A549 (cell line): ENCODE results near the gene ROBO3.

Experiments used
- CHD2 ChIP-seq: fragments of 150-350 bp; IDR thresholded peaks from 2 replicates; pipeline ENCODE4 v1.6.1; 2014; ENCODE audit warnings: low read length; ENCODE audit not compliant: partially characterized antibody
- CHD4 ChIP-seq: fragments of 200-600 bp; sonication (generic); IDR thresholded peaks from 2 replicates; pipeline ENCODE4 v1.6.1; 2016; ENCODE audit warnings: antibody characterized with exemption, mild to moderate bottlenecking, borderline replicate concordance
- JUN ChIP-seq, 2 experiments: fragments of >200 bp; sonication (Bioruptor Twin); formaldehyde crosslinking; IDR thresholded peaks; 2 replicates in 1 of 2; 3 replicates in 1 of 2; pipeline ENCODE4 v1.6.1; 2016 to 2017
- KDM1A ChIP-seq: fragments of 200-600 bp; sonication (generic); IDR thresholded peaks from 2 replicates; pipeline ENCODE4 v1.6.1; 2016; ENCODE audit warnings: low read depth, mild to moderate bottlenecking
- MAFK ChIP-seq: fragments of 450-650 bp; IDR thresholded peaks from 2 replicates; pipeline ENCODE4 v1.6.1; 2014; ENCODE audit not compliant: partially characterized antibody
- MYC ChIP-seq: IDR thresholded peaks from 2 replicates; pipeline ENCODE4 v1.6.1; 2012; ENCODE audit warnings: mild to moderate bottlenecking, inconsistent platforms, low read length, improper control_type of control experiment, borderline replicate concordance
- POLR2A ChIP-seq: IDR thresholded peaks from 2 replicates; pipeline ENCODE4 v1.6.1; 2012; ENCODE audit warnings: mild to moderate bottlenecking, low read length
- RAD21 ChIP-seq, 2 experiments: fragments of >200 bp in 1 of 2; sonication (Bioruptor Twin) in 1 of 2; formaldehyde crosslinking in 1 of 2; IDR thresholded peaks in 1 of 2; conservative IDR thresholded peaks in 1 of 2; 2 replicates in 1 of 2; 3 replicates in 1 of 2; pipeline ENCODE4 v1.6.1; 2012 to 2018; ENCODE audit warnings: inconsistent platforms in 1 of 2
- RFX5 ChIP-seq: fragments of 450-650 bp; IDR thresholded peaks from 2 replicates; pipeline ENCODE4 v1.7.1; 2014; ENCODE audit warnings: antibody characterized with exemption, mild to moderate bottlenecking, moderate library complexity
- TF ChIP-seq, protein P1 (sequence below): fragments of >200 bp; sonication (Bioruptor Twin); formaldehyde crosslinking; IDR thresholded peaks from 3 replicates; pipeline ENCODE4 v1.5.1; 2016
- TF ChIP-seq, protein P2 (sequence below): fragments of 200-600 bp; sonication (generic); IDR thresholded peaks from 2 replicates; pipeline ENCODE4 v1.6.1; 2016; ENCODE audit warnings: antibody characterized with exemption, mild to moderate bottlenecking, moderate library complexity
- TF ChIP-seq, protein P3 (sequence below): fragments of 150-350 bp; IDR thresholded peaks from 2 replicates; pipeline ENCODE4 v1.6.1; 2014; ENCODE audit warnings: low read depth, mild to moderate bottlenecking, low read length
- TF ChIP-seq, protein P4 (sequence below): fragments of 250-450 bp; sonication (Bioruptor Pico); IDR thresholded peaks from 2 replicates; pipeline ENCODE4 v1.5.0; 2021; ENCODE audit warnings: mild to moderate bottlenecking, moderate library complexity, borderline replicate concordance

DNA sequence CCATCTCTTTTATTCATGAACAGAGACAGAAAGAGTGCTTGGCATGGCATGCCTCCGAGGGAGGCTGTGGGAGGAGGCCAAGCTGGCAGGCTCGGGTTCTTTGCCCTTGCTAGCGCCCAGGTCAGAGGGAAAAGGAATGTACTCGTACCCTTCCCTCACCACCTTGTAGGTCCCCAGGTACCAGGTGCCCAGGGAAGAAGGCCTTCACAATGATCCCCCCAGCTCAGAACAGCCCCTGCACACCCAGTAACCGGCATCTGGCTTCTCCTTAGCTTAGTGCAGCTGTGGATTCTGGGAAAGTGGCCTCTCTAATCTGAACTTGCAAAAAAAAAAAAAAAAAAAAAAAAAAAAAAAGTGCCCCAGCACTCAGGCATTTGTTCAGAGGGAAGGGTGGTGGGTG is 55.1 kb downstream of the ROBO3 start:
- TF ChIP-seq, protein P1, sequence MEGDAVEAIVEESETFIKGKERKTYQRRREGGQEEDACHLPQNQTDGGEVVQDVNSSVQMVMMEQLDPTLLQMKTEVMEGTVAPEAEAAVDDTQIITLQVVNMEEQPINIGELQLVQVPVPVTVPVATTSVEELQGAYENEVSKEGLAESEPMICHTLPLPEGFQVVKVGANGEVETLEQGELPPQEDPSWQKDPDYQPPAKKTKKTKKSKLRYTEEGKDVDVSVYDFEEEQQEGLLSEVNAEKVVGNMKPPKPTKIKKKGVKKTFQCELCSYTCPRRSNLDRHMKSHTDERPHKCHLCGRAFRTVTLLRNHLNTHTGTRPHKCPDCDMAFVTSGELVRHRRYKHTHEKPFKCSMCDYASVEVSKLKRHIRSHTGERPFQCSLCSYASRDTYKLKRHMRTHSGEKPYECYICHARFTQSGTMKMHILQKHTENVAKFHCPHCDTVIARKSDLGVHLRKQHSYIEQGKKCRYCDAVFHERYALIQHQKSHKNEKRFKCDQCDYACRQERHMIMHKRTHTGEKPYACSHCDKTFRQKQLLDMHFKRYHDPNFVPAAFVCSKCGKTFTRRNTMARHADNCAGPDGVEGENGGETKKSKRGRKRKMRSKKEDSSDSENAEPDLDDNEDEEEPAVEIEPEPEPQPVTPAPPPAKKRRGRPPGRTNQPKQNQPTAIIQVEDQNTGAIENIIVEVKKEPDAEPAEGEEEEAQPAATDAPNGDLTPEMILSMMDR = no peak
- TF ChIP-seq JUN (IDR thresholded peaks at IDR 0.05) (no peak), CHD4 (no peak), KDM1A (no peak), RAD21 (conservative IDR thresholded peaks at IDR 0.05 in 1 of 2, IDR thresholded peaks at IDR 0.05 in 1 of 2) (no peak), POLR2A (no peak), CHD2 (no peak), RFX5 (no peak), MAFK (no peak), MYC (no peak)
- TF ChIP-seq, protein P2, sequence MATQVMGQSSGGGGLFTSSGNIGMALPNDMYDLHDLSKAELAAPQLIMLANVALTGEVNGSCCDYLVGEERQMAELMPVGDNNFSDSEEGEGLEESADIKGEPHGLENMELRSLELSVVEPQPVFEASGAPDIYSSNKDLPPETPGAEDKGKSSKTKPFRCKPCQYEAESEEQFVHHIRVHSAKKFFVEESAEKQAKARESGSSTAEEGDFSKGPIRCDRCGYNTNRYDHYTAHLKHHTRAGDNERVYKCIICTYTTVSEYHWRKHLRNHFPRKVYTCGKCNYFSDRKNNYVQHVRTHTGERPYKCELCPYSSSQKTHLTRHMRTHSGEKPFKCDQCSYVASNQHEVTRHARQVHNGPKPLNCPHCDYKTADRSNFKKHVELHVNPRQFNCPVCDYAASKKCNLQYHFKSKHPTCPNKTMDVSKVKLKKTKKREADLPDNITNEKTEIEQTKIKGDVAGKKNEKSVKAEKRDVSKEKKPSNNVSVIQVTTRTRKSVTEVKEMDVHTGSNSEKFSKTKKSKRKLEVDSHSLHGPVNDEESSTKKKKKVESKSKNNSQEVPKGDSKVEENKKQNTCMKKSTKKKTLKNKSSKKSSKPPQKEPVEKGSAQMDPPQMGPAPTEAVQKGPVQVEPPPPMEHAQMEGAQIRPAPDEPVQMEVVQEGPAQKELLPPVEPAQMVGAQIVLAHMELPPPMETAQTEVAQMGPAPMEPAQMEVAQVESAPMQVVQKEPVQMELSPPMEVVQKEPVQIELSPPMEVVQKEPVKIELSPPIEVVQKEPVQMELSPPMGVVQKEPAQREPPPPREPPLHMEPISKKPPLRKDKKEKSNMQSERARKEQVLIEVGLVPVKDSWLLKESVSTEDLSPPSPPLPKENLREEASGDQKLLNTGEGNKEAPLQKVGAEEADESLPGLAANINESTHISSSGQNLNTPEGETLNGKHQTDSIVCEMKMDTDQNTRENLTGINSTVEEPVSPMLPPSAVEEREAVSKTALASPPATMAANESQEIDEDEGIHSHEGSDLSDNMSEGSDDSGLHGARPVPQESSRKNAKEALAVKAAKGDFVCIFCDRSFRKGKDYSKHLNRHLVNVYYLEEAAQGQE = no peak
- TF ChIP-seq, protein P3, sequence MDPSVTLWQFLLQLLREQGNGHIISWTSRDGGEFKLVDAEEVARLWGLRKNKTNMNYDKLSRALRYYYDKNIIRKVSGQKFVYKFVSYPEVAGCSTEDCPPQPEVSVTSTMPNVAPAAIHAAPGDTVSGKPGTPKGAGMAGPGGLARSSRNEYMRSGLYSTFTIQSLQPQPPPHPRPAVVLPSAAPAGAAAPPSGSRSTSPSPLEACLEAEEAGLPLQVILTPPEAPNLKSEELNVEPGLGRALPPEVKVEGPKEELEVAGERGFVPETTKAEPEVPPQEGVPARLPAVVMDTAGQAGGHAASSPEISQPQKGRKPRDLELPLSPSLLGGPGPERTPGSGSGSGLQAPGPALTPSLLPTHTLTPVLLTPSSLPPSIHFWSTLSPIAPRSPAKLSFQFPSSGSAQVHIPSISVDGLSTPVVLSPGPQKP = no peak
- TF ChIP-seq, protein P4, sequence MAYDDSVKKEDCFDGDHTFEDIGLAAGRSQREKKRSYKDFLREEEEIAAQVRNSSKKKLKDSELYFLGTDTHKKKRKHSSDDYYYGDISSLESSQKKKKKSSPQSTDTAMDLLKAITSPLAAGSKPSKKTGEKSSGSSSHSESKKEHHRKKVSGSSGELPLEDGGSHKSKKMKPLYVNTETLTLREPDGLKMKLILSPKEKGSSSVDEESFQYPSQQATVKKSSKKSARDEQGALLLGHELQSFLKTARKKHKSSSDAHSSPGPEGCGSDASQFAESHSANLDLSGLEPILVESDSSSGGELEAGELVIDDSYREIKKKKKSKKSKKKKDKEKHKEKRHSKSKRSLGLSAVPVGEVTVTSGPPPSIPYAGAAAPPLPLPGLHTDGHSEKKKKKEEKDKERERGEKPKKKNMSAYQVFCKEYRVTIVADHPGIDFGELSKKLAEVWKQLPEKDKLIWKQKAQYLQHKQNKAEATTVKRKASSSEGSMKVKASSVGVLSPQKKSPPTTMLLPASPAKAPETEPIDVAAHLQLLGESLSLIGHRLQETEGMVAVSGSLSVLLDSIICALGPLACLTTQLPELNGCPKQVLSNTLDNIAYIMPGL (CRISPR knock-in tag) = no peak
